Endodermal cell (in vitro differentiated cells): ENCODE results near the gene CCDC57. TPM values are rescaled to one million over a fixed set of nuclear protein-coding genes. Genes with fewer than 3 reads are reported as not detected.

Source experiments
- DNase-seq: peaks from one replicate; pipeline ENCODE4 v3.0.0-alpha.2; 2017
- H3K27ac ChIP-seq: 2 replicates; pipeline ENCODE4 v1.5.1; 2013; ENCODE audit warnings: mild to moderate bottlenecking, low read depth, low read length, moderate library complexity
- H3K27me3 ChIP-seq: 2 replicates; pipeline ENCODE4 v1.6.1; 2013; ENCODE audit warnings: mild to moderate bottlenecking, low read length, moderate library complexity; ENCODE audit not compliant: insufficient read depth, control insufficient read depth, poor library complexity, severe bottlenecking
- H3K36me3 ChIP-seq: 2 replicates; pipeline ENCODE4 v1.7.0; 2013; ENCODE audit warnings: mild to moderate bottlenecking, low read length, moderate library complexity; ENCODE audit not compliant: control insufficient read depth, insufficient read depth
- H3K4me1 ChIP-seq: one replicate; pipeline ENCODE4 v1.7.0; 2013; ENCODE audit warnings: low read length; ENCODE audit not compliant: control insufficient read depth, insufficient read depth
- H3K4me3 ChIP-seq: 2 replicates; pipeline ENCODE4 v1.5.1; 2013; ENCODE audit warnings: mild to moderate bottlenecking, low read length, moderate library complexity
- H3K9ac ChIP-seq: 2 replicates; pipeline ENCODE4 v1.6.1; 2013; ENCODE audit warnings: mild to moderate bottlenecking, low read length, moderate library complexity; ENCODE audit not compliant: poor library complexity, severe bottlenecking; ENCODE audit errors: extremely low read depth
- H3K9me3 ChIP-seq: 2 replicates; pipeline ENCODE4 v1.6.1; 2013; ENCODE audit warnings: mild to moderate bottlenecking, low read length, moderate library complexity; ENCODE audit not compliant: control insufficient read depth
- H3K27ac Mint-ChIP-seq: 2 replicates; pipeline ENCODE4 v1.8.0; 2020; ENCODE audit warnings: mixed read lengths
- H3K27me3 Mint-ChIP-seq: 2 replicates; pipeline ENCODE4 v1.8.0; 2021; ENCODE audit warnings: mild to moderate bottlenecking, mixed read lengths; ENCODE audit not compliant: insufficient read depth
- H3K36me3 Mint-ChIP-seq: 2 replicates; pipeline ENCODE4 v1.8.0; 2020; ENCODE audit warnings: low read depth, mixed read lengths
- H3K4me1 Mint-ChIP-seq: 2 replicates; pipeline ENCODE4 v1.8.0; 2020; ENCODE audit warnings: mixed read lengths
- H3K4me3 Mint-ChIP-seq: 2 replicates; pipeline ENCODE4 v1.8.0; 2020; ENCODE audit warnings: mild to moderate bottlenecking, moderate library complexity, mixed read lengths
- H3K9me3 Mint-ChIP-seq: 2 replicates; pipeline ENCODE4 v1.8.0; 2020; ENCODE audit warnings: mild to moderate bottlenecking, mixed read lengths
- WGBS, 2 experiments: methylation state at CpG; one replicate each; pipeline versions ENCODE4 v1.1.5 to v1.1.7; 2013; ENCODE audit warnings: missing lambda C conversion rate in 2 of 2, mixed read lengths in 1 of 2; ENCODE audit not compliant: insufficient coverage in 1 of 2, insufficient read length in 1 of 2; 5-methylcytosine and 5-hydroxymethylcytosine counted together
- total RNA-seq, 2 donors: library from RNA; stranded (reverse); fragmentation: NEBNext Ultra II Directional in 1 of 2; extraction: Animal tissue kit (Norgen Biotek cat#: 25700) in 1 of 2; gene quantifications; 2 replicates in 1 of 2; 3 replicates in 1 of 2; pipeline ENCODE4 v1.2.1, GENCODE V29; 2021
- TF ChIP-seq, protein P1 (sequence below): fragments of 200-600 bp; sonication (generic); conservative IDR thresholded peaks from 2 replicates; pipeline ENCODE4 v1.5.0; 2021; ENCODE audit warnings: antibody characterized with exemption, mild to moderate bottlenecking

The CCDC57 gene
- total RNA-seq, 2 donors from 2014 or later = 61.8 to 82.8 TPM

DNA sequence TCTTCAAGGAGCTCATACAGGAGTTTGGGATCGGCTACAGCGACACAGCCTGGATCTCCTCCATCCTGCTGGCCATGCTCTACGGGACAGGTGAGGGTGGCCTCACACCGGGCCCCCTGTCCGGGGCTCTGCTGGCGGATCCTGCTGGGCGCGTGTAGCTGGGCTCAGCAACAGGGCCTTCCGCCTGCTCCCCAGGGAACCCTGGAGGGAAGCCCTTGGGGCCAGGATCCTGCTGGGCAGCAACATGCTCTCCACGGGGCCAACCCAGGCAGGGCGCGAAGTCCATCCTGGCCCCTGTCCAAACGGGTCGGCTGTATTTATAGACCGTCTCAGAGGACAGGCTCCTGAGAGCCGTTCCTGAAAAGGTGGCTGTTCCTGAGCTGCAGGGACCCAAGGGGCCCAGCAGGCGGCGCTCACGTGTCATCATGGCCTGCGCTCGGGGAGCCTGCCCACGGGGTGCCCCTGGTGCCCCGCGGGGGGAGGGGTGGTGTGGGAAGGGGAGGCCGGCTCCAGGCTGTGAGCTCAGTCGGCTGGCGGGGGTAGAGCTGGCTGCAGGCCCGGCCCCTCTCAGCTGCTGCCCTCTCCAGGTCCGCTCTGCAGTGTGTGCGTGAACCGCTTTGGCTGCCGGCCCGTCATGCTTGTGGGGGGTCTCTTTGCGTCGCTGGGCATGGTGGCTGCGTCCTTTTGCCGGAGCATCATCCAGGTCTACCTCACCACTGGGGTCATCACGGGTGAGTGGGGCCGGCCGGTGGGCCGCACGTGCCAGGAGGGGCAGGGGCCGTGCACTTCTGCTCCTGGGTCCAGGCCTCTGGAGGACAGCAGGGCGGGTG lies 23.7 kb upstream of the CCDC57 start:
- Histone ChIP-seq H3K27me3 (no peaks in the 10 kb centered on the region), H3K36me3 (peaks cover 6% of the 10 kb centered on the region), H3K27ac (no peak overlapping the region), H3K4me3 (no peak overlapping the region), H3K9me3 (no peaks in the 10 kb centered on the region), H3K9ac (no peak overlapping the region), H3K4me1 (peaks cover 9% of the 10 kb centered on the region)
- Mint-ChIP-seq H3K36me3 (peaks cover 6% of the 10 kb centered on the region), H3K9me3 (no peaks in the 10 kb centered on the region), H3K27ac (no peak overlapping the region), H3K4me1 (peaks cover 5% of the 10 kb centered on the region), H3K27me3 (no peaks in the 10 kb centered on the region), H3K4me3 (no peak overlapping the region)
- TF ChIP-seq, protein P1, sequence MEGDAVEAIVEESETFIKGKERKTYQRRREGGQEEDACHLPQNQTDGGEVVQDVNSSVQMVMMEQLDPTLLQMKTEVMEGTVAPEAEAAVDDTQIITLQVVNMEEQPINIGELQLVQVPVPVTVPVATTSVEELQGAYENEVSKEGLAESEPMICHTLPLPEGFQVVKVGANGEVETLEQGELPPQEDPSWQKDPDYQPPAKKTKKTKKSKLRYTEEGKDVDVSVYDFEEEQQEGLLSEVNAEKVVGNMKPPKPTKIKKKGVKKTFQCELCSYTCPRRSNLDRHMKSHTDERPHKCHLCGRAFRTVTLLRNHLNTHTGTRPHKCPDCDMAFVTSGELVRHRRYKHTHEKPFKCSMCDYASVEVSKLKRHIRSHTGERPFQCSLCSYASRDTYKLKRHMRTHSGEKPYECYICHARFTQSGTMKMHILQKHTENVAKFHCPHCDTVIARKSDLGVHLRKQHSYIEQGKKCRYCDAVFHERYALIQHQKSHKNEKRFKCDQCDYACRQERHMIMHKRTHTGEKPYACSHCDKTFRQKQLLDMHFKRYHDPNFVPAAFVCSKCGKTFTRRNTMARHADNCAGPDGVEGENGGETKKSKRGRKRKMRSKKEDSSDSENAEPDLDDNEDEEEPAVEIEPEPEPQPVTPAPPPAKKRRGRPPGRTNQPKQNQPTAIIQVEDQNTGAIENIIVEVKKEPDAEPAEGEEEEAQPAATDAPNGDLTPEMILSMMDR = peak; percentile 97
- peak; percentile 95 for DNase-seq
- WGBS, 2 experiments = 69 to 86% methylated on average over 19 to 44 of the region's 44 CpGs

DNA sequence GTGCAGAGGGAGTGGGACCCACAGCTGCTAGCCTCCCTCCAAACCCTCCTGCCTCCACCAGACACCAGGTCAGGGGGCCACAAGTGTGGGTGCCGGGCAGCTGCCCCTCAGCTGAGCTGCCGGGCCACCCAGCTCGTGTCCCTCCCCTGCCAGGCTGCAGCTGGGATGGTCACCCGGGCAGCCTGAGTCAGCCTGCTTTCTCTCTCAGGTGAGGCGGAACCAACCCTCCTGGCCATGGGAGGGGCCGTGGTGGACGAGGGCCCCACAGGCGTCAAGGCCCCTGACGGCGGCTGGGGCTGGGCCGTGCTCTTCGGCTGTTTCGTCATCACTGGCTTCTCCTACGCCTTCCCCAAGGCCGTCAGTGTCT lies 23.1 kb upstream of the CCDC57 start:
- no peak overlapping the region for H3K27ac Mint-ChIP-seq
- H3K9ac ChIP-seq = no peak overlapping the region
- no peaks in the 10 kb centered on the region for H3K27me3 ChIP-seq
- 76 to 93% methylated on average over 11 to 15 of the region's 15 CpGs for WGBS, 2 experiments
- H3K4me1 Mint-ChIP-seq = peaks cover 5% of the 10 kb centered on the region
- no peaks in the 10 kb centered on the region for H3K9me3 Mint-ChIP-seq
- H3K27ac ChIP-seq = no peak overlapping the region
- no peaks in the 10 kb centered on the region for H3K27me3 Mint-ChIP-seq
- H3K9me3 ChIP-seq = no peaks in the 10 kb centered on the region
- no peak for DNase-seq
- H3K36me3 ChIP-seq = no peaks in the 10 kb centered on the region
- H3K36me3 Mint-ChIP-seq = peaks cover 6% of the 10 kb centered on the region
- no peak overlapping the region for H3K4me3 ChIP-seq
- H3K4me3 Mint-ChIP-seq = no peak overlapping the region
- H3K4me1 ChIP-seq = peaks cover 9% of the 10 kb centered on the region
- TF ChIP-seq, protein P1 = no peak

DNA sequence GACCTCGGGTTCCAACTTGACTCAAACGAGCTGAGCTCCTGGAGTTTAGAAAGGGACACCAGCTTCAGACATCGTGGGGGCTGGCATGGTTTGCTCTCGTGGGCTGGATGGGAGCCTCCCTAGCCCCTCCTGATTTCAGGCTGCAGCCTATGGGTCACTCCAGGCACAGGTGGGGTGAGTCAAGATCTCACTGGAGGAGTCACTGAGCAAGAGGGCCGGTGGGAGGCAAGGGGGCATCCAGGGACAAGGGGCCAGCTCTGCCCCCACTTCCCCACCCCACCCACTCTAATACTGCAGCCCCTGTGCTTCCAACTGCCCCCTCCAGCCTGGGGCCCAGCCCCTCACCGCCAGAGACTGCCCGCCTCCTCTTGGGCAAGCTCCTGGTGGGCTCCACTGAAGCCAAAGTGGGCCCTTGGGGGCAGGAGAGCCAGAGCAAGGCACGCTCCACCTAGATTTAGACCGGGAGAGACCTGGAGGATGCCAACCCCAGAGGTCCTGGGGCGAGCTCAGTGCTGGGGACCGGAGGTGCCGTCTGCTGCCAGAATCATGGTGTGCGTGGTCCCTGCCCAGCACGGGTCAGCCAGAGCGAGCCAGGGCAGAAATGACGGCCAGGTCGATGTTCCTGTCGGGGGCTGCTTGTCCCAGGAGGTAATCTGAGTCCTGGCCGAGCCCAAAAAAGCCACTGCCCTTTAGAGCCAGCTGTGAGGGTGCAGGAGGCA lies 22.6 kb upstream of the CCDC57 start:
- H3K4me1 ChIP-seq = peaks cover 9% of the 10 kb centered on the region
- peaks cover 5% of the 10 kb centered on the region for H3K4me1 Mint-ChIP-seq

More for the DNA sequence above, 22.6 kb upstream of the CCDC57 start:
- H3K27me3 Mint-ChIP-seq = peaks cover 1% of the 10 kb centered on the region
- H3K27ac Mint-ChIP-seq = no peak overlapping the region
- DNase-seq = peak; percentile 57
- no peaks in the 10 kb centered on the region for H3K9me3 Mint-ChIP-seq
- Histone ChIP-seq H3K4me3 (no peak overlapping the region), H3K9ac (no peak overlapping the region), H3K36me3 (no peaks in the 10 kb centered on the region), H3K27me3 (peaks cover 5% of the 10 kb centered on the region), H3K27ac (no peak overlapping the region), H3K9me3 (no peaks in the 10 kb centered on the region)
- TF ChIP-seq, protein P1 = no peak
- 90 to 91% methylated on average over 10 to 19 of the region's 19 CpGs for WGBS, 2 experiments
- H3K36me3 Mint-ChIP-seq = peaks cover 6% of the 10 kb centered on the region
- no peak overlapping the region for H3K4me3 Mint-ChIP-seq
